ENCODE data around the gene F10. TPM values are rescaled to one million over a fixed set of nuclear protein-coding genes. Genes with fewer than 3 reads are reported as not detected.

The F10 gene
- total and polyA plus RNA-seq, 11 donors, result 2.4 to 13.6 (median 9.2) TPM

DNA sequence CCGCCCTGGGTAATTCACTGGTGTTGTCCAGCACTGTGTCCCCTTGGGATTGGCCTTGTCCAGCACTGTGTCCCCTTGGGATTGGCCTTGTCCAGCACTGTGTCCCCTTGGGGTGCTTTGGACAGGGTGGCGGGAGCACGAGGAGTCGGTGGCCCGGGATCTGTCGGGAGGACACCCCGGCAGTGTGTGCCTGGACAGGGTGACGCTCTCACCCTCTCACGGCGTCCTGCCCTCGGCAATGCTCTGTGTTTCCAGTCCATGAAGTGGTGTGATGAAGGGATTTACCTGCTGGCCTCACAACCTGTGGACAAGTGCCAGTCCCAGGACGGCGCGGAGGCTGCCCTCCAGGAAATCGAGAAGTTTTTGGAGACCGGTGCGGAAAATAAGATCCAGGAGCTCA lies 46.9 kb upstream of the F10 start:
- peak in 3 of 5 donors; percentile 11 to 37 (median 18) for DNase-seq

DNA sequence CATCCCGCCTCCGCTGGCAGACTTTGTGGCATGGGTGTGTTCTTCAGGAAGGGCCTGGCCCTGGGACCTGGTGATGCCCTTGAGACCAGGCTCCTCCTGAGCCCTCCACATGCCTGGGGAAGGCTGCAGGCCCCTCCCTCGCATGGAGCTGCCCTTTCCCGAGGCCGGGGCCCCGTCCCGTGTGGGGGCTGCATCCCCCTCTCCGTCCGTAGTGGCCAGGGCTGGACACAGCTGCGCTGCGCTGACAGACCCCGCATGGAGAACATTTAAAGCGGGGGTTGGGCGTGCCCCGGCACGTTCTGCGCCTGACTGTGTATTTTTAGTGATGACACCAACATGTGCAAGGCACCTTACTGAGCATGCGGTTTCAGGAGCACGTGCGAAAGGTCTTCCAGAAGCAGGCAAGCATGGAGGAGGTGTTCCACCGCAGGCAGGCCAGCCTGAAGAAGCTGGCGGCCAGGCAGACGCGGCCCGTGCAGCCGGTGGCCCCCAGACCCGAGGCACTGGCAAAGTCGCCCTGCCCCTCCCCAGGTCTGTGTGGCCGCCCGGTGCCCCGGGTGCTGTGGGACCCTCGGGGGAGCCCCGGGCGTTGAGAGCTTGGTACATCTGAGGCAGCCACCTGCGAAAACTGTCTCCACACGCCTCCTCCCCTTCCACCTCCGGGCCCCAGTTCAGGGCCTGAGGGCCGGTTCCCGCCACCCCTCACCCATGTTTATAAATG lies 45.8 kb upstream of the F10 start:
- H3K9me3 ChIP-seq, result peaks cover 0 to 3% (median 0%) of the 10 kb centered on the region in 12 donors
- ATAC-seq (no peak), DNase-seq (peak in 3 of 5 donors; percentile 24 to 49 (median 26))
- H3K4me1 ChIP-seq, result peaks cover 0 to 5% (median 0%) of the 10 kb centered on the region in 12 donors
- no peak overlapping the region for H3K4me3 ChIP-seq
- H3K27me3 ChIP-seq, result no peaks in the 10 kb centered on the region
- intact Hi-C loops (cut with DNase I), result no loop called here
- peaks cover 0 to 70% (median 46%) of the 10 kb centered on the region in 9 donors for H3K36me3 ChIP-seq
- TF ChIP-seq, protein P1, sequence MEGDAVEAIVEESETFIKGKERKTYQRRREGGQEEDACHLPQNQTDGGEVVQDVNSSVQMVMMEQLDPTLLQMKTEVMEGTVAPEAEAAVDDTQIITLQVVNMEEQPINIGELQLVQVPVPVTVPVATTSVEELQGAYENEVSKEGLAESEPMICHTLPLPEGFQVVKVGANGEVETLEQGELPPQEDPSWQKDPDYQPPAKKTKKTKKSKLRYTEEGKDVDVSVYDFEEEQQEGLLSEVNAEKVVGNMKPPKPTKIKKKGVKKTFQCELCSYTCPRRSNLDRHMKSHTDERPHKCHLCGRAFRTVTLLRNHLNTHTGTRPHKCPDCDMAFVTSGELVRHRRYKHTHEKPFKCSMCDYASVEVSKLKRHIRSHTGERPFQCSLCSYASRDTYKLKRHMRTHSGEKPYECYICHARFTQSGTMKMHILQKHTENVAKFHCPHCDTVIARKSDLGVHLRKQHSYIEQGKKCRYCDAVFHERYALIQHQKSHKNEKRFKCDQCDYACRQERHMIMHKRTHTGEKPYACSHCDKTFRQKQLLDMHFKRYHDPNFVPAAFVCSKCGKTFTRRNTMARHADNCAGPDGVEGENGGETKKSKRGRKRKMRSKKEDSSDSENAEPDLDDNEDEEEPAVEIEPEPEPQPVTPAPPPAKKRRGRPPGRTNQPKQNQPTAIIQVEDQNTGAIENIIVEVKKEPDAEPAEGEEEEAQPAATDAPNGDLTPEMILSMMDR (IDR thresholded peaks at IDR 0.05), result no peak
- TF ChIP-seq POLR2A (IDR thresholded peaks at IDR 0.05), result no peak
- WGBS, 4 donors, result 90 to 94% (median 93%) methylated on average over 17 to 39 of the region's 39 CpGs
- H3K27ac ChIP-seq, result no peak overlapping the region

More for the DNA sequence above, 46.9 kb upstream of the F10 start:
- peaks cover 0 to 5% (median 0%) of the 10 kb centered on the region in 12 donors for H3K4me1 ChIP-seq
- no peak for ATAC-seq
- H3K36me3 ChIP-seq, result peaks cover 0 to 71% (median 41%) of the 10 kb centered on the region in 9 donors
- no peak overlapping the region for H3K4me3 ChIP-seq
- no peak overlapping the region for H3K27ac ChIP-seq
- intact Hi-C loops (cut with DNase I), result no loop called here
- H3K27me3 ChIP-seq, result no peaks in the 10 kb centered on the region
- TF ChIP-seq, protein P1 (IDR thresholded peaks at IDR 0.05), result no peak
- TF ChIP-seq POLR2A (IDR thresholded peaks at IDR 0.05), result no peak
- 96 to 99% (median 97%) methylated on average over 17 of the region's 17 CpGs for WGBS, 4 donors
- H3K9me3 ChIP-seq, result peaks cover 0 to 3% (median 0%) of the 10 kb centered on the region in 12 donors

DNA sequence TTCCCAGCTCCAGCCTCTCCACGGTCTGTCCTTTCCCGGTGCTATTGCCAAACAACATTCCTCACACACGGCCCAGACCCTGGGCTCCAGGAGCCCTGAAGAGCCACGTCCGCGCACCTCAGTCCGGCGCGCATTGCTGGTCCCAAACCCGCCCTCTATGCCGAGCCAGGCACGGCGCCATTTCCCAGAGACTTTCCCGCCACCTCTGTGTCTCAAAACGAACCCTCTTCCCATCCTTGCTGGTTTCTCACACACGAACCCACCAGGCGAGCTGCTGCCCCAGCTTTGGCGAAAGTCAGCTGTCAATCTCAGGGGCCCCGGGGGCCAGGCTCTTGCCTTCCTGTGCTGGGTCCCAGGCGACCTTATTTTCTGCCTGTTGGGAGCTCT lies 45.0 kb upstream of the F10 start:
- no peaks in the 10 kb centered on the region for H3K9me3 ChIP-seq
- intact Hi-C loops (cut with DNase I), result no loop called here
- no peak overlapping the region for H3K4me3 ChIP-seq
- no peaks in the 10 kb centered on the region for H3K27me3 ChIP-seq
- TF ChIP-seq, protein P1 (IDR thresholded peaks at IDR 0.05), result no peak
- no peak for TF ChIP-seq POLR2A (IDR thresholded peaks at IDR 0.05)
- no peak for ATAC-seq
- peaks cover 0 to 5% (median 0%) of the 10 kb centered on the region in 12 donors for H3K4me1 ChIP-seq
- peak in 3 of 5 donors; percentile 18 to 35 (median 20) for DNase-seq
- no peak overlapping the region for H3K27ac ChIP-seq
- H3K36me3 ChIP-seq, result peaks cover 0 to 66% (median 46%) of the 10 kb centered on the region in 9 donors
- 84 to 94% (median 90%) methylated on average over 20 of the region's 20 CpGs for WGBS, 4 donors

DNA sequence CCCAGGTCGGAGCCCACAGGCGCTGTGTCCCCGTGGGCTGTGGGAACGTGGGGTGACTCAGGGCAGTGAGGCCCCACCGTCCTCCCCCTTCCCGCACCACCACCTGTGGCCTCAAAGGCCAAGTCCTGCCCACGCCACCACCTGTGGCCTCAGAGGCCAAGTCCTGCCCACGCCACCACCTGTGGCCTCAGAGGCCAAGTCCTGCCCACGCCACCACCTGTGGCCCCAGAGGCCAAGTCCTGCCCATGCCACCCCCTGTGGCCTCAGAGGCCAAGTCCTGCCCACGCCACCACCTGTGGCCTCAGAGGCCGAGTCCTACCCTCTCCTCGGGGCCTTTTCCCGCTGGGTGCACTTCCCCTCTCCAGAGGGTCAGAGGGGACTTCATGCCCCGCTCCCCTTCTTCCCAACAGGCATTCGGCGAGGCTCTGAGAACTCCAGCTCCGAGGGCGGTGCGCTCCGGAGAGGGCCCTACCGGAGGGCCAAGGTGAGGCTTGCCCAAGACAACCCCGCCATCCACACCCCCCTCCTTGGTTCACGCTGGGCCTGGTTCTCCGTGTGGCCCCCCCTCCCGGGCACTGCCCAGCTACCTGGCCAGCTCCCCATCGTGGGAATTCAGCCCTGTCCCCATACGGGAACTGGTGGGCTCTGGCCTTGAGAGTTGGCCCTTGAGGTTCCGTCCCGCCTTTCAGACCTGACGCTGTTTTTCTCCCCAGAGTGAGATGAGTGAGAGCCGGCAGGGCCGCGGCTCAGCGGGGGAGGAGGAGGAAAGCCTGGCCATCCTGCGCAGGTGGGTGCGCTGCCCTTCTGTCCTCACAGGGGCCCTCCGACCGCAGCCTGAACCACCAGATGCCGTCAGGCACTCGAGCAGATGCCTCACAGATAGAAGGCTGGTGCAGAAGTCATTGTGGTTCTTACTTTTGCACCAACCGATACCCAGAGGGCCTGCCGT lies 44.4 kb upstream of the F10 start:
- Histone ChIP-seq H3K36me3 (peaks cover 0 to 70% (median 46%) of the 10 kb centered on the region in 9 donors), H3K4me1 (peaks cover 0 to 9% (median 0%) of the 10 kb centered on the region in 12 donors), H3K27me3 (no peaks in the 10 kb centered on the region), H3K9me3 (no peaks in the 10 kb centered on the region), H3K4me3 (no peak overlapping the region), H3K27ac (no peak overlapping the region)
- TF ChIP-seq POLR2A (IDR thresholded peaks at IDR 0.05), result no peak
- intact Hi-C loops (cut with DNase I), result no loop called here
- DNase-seq (peak in 3 of 5 donors; percentile 18 to 47 (median 23)), ATAC-seq (no peak)
- WGBS, 4 donors, result 93 to 95% (median 94%) methylated on average over 38 to 42 of the region's 42 CpGs

Data from heart left ventricle (tissue), 16 donors.